IMR-90 (cell line): Measurements from ENCODE around the gene MLST8. TPM values are rescaled to one million over a fixed set of nuclear protein-coding genes. Genes with fewer than 3 reads are reported as not detected.

ENCODE experiments used
- BHLHE40 ChIP-seq: fragments of 150-350 bp; IDR thresholded peaks from 2 replicates; pipeline ENCODE4 v1.6.1; 2016; ENCODE audit warnings: mild to moderate bottlenecking, low read depth, low read length
- CEBPB ChIP-seq: IDR thresholded peaks from 2 replicates; pipeline ENCODE4 v1.6.1; 2012; ENCODE audit warnings: low read depth, low read length, improper control_type of control experiment
- MAFK ChIP-seq: IDR thresholded peaks from 2 replicates; pipeline ENCODE4 v1.6.1; 2012; ENCODE audit warnings: low read depth, low read length, improper control_type of control experiment
- NFE2L2 ChIP-seq: fragments of 150-350 bp; IDR thresholded peaks from 2 replicates; pipeline ENCODE4 v1.6.1; 2016; ENCODE audit warnings: low read depth, mild to moderate bottlenecking, low read length
- POLR2A ChIP-seq: IDR thresholded peaks from 2 replicates; pipeline ENCODE4 v1.6.1; 2012; ENCODE audit warnings: mild to moderate bottlenecking, low read depth, low read length
- RFX5 ChIP-seq: IDR thresholded peaks from 2 replicates; pipeline ENCODE4 v1.8.0; 2012; ENCODE audit warnings: low read depth, mild to moderate bottlenecking, low read length, moderate library complexity
- SMC3 ChIP-seq: fragments of 150-350 bp; IDR thresholded peaks from 2 replicates; pipeline ENCODE4 v1.6.1; 2016; ENCODE audit warnings: low read depth, mild to moderate bottlenecking, antibody characterized with exemption, low read length, moderate library complexity
- polyA plus RNA-seq, 3 experiments: library from polyadenylated mRNA; depleted of rRNA; stranded (reverse); fragments of >200 nt; gene quantifications; 2 replicates each; pipeline ENCODE4 v1.2.3, GENCODE V29; 2012; ENCODE audit warnings: low replicate concordance in 1 of 3
- total RNA-seq: library from RNA; depleted of rRNA; stranded (reverse); fragments of >200 nt; gene quantifications from 2 replicates; pipeline ENCODE4 v1.2.3, GENCODE V29; 2012
- TF ChIP-seq, protein P1 (sequence below): fragments of 150-350 bp; IDR thresholded peaks from 2 replicates; pipeline ENCODE4 v1.6.1; 2017; ENCODE audit warnings: mild to moderate bottlenecking, antibody characterized with exemption, low read length, low read depth

MLST8 gene
- total and polyA plus RNA-seq, 2 of the 4 experiments (the other 2 are of a cell fraction) = 34.4 to 93.7 TPM

DNA sequence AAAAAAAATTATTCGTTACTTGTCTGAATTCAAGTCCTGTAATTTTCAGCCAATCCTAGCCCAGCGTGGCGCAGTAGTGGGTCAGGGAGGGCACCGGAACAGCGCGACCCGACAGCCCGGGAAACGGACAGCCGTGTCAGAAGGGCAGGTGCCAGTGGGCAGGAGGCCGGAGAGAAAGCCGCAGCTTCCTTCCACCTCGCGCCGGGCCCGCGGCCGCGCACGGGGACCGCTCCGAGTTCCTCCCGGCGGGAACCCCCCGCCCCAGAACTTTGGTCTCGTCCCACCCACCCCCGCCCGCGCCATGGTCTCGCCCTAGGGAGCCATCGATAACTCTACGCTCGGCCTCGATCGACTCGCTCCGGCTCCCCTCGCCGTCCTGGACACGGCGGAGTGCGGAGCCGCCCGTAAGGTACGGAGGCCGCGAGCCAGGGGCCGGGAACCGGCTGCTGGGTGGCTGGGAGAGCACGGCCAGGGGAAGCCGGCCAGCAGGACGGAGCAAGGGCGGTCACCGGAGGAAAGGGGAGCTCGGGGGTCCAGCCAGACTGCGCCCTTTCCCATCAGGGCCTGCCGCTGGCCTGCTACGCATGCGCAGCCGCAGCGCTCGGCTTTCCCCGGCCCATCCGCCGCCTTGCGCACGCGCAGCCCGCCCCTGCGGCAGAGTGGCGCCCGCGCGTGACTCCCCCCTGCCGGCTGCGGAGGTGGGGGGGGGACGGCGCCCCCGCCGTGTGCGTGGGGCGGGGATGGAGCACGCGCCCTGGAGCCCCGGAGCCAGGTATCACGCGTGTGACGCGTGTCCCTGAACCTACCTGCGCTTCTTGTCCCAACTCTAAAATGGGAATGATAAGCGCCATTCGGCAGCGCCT lies at the start of gene MLST8 (continued):
- TF ChIP-seq, protein P1, sequence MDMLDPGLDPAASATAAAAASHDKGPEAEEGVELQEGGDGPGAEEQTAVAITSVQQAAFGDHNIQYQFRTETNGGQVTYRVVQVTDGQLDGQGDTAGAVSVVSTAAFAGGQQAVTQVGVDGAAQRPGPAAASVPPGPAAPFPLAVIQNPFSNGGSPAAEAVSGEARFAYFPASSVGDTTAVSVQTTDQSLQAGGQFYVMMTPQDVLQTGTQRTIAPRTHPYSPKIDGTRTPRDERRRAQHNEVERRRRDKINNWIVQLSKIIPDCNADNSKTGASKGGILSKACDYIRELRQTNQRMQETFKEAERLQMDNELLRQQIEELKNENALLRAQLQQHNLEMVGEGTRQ = peak; percentile 63
- TF ChIP-seq CEBPB (no peak), RFX5 (no peak), POLR2A (peak; percentile 84; the same call in 1 of the 2 replicates), MAFK (no peak), NFE2L2 (no peak), SMC3 (no peak), BHLHE40 (peak; percentile 96)
